ENCODE data around the gene USP24. TPM values are rescaled to one million over a fixed set of nuclear protein-coding genes. Genes with fewer than 3 reads are reported as not detected.
A peak's percentile ranks its signal among the peaks of the same experiment; 100 is the strongest.
"Not testable (repeated sequence)": the region's sequence is repeated elsewhere in the genome, so short reads cannot be mapped to it uniquely, and the experiment has no call there.

The USP24 gene
- polyA plus RNA-seq, 1 donor: 38.4 TPM

DNA sequence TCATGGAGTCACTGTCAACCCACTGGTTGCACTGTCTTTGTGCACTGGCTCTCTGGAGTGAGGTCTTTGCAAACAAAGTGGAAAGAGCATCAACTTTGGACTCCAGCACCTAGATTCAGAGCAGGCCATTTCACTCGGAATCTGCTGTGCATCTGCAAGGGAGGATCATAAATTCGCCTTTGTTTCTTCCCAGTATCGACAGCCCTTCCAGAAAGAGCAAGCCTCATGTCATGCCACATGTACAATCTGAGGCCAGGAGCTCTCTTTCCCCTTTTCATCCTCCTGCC lies 176.7 kb downstream of the USP24 start:
- DNase-seq (ENCODE audit: low read depth): no peak

DNA sequence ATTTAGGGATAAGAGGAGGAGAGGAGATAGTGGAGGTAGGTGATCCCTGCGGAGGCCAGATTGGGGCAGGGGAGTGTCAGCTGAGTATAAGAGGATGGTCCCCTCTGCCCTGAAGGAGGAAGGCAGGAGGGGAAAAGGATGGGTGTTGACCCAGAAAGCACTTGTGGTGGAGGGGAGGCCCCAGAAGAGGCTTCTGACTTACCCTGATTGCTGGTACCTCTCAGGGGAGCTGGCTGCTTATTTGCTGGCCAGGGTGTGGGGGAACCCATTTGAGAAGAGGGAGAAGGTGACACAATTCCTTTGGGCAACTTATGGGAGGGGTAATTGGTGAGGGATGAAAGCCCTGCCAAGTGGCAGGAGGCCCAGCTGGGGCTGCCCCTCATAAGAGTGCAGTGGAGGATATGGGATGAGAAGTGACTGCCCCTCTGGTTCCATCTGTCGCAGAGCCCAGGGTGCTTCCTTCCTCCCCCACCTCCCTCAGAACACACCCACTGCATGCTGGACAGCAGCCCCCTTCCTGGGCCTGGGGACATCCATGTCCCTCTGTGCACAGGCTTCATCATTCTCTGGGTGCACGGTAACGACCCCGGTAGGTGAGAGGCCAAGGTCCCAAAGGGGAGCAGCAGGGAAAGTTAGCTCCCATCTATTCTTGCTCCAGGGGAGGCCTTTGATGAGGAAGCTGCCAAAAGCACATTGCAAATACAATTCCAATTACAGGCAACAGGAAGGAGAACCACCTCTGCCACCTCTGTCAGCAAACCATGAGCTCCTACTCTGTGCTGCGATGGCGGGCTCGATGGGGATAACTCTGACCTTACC lies 177.2 kb downstream of the USP24 start:
- DNase-seq (ENCODE audit: low read depth): no peak

DNA sequence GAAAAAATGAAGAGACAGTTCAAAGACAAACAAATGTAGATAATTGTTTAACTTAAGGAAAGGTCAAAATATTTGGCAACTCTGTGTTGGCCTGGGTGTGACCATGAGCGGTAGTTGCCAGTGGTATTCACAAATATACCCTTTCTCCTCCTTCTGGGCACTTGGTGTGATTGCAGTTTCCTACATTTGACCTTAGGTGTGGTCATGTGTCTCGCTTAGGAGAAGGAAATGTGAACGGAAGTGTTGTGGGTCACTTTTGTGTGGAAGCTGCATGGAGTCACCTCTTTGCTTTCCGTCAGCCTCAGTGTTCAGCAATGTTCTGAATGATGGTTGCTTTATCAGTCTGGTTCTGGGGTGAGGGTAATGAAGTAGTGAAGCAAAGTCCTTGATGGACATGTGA lies 179.3 kb downstream of the USP24 start:
- no peak for DNase-seq (ENCODE audit: low read depth)

DNA sequence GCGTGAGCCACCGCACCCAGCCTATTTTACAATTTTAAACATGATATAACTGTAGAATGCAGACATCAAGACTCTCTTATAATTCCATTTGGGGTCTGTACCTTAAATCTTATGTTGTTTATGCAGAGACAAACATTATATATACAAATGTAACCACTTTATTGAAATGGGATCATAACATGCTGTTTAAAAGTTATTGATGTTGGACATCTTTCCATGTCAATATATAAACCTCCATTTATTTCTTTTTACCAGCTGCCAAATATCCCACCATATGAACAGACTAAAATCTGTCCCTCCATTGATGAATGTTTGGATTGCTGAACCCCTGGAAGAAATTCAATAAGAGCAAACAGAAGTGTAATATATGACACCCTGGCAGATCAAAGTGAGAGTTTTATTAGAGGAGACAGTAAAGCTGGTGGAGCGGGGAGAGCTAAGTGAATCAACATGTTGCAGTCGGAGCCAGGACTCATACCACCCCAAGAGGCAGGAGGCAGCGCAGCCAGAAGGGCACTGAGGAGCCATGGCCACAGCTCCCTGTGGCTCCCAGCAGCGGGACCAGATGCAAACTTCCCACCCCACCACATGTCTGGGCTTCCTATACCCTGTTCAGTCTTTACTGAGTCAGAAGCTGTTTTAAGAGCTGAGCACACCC lies 180.6 kb downstream of the USP24 start:
- no peak for DNase-seq (ENCODE audit: low read depth)

DNA sequence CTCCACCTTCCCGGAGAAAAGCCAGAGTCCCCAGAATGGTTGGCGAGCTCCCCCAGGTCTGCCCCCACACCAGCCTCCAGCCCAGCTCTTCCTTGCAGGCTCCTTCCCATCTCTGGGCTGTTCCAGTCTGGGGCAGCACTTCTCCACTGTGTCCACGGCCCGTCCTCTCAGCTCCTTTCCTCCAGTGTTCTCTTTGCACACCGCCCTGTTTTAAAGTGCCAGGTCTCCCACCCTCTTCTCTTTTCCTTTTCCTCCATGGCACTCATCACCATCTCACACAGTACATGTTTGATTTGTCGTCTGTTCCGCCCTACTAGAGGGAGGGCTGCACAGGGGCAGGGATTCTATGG lies 181.9 kb downstream of the USP24 start:
- no peak for DNase-seq (ENCODE audit: low read depth)

DNA sequence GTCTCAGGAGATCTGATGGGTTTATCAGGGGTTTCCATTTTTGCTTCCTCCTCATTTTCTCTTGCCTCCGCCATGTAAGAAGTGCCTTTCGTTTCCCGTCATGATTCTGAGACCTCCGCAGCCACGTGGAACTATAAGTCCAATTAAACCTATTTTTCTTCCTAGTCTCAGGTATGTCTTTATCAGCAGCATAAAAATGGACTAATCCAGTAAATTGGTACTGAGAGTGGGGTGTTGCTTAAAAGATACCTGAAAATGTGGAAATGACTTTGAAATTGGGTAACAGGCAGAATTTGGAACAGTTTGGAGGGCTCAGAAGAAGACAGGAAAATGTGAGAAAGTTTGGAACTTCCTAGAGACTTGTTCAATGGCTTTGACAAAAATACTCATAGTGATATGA lies 184.1 kb downstream of the USP24 start:
- not testable (repeated sequence) for DNase-seq (ENCODE audit: low read depth)

DNA sequence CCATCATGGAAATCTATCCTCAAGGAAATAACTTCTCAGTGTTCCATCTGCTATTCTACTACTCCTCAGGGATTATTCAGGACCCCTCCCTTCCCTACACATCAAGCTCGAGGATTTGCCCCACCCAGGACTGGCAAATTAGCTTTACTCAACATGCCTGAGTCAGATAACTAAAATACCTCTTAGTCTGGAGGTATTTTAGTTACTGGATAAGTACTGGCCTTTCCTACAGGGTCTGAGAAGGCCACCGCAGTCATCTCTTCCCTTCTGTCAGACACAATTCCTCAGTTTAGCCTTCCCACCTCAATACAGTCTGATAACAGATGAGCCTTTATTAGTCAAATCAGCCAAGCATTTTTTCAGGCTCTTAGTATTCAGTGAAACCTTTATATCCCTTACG lies 188.5 kb downstream of the USP24 start:
- DNase-seq (ENCODE audit: low read depth): not testable (repeated sequence)

DNA sequence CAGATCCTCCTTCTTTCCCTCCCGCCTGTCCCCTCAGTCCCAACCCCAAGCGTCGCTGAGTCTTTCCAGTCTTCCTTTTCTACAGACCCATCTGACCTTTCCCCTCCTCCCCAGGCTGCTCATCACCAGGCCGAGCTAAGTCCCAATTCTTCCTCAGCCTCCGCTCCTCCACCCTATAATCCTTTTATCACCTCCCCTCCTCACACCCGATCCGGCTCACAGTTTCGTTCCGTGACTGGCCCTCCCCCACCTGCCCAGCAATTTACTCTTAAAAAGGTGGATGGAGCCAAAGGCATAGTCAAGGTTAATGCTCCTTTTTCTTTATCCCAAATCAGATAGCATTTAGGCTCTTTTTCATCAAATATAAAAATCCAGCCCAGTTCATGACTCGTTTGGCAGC lies 191.0 kb downstream of the USP24 start:
- not testable (repeated sequence) for DNase-seq (ENCODE audit: low read depth)

DNA sequence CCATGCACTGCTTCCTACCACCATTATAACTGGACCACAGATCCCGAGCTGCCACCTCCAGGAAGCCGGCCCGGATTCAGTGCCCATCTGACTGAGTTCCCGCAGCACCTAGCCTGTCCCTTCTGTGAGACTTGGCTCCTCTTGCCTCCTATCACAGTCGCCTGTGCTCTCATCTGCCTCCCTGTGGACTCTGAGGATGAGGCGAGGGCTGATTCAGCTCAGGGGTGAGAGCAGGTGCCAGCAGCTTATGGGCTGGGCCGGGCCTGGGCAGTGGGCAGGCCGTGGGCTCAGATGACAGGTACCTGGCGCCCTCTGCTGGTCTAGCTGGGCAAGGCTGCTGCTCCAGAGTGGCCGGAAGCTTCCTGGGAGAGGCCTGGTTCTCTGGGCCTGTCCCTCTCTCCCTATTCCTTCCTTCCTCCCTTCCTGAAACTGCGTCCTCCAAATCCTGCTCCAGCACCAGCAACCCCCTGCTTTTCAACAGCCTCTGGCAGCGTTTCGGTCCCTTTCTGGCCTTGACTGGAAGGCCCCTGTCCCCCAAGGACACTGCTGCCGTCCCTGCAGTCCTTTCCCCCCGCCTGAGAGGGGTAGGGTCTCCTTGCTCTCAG lies 193.1 kb downstream of the USP24 start:
- DNase-seq (ENCODE audit: low read depth): peak; percentile 11

DNA sequence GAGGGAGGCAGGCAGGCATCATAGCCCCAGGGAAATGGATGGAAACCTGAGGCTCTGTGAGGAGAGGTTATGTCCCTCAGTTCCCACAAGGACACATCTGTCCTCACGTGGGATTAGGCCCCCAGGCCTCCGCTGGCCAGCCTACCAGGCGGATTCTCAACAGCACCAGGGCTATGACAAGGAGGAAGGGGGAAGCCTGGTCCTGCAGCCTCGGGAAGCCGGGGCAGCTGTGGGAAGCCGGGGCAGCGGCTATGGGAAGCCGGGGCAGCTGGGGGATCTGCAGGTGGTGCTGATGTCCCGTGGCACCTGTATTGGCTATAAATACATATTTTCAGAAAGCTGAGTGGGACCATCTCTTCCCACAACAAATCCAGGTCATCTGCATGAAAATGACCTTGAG lies 196.8 kb downstream of the USP24 start:
- DNase-seq (ENCODE audit: low read depth): no peak

Other genes with a start within 250 kb of the USP24 start
- gene TMEM61, start 234.7 kb downstream of the USP24 start, polyA plus RNA-seq (ENCODE audit: insufficient read length): not detected
- 0.04 TPM for gene BSND, start 216.4 kb downstream of the USP24 start, polyA plus RNA-seq (ENCODE audit: insufficient read length)
- 3.9 TPM for gene PCSK9, start 175.8 kb downstream of the USP24 start, polyA plus RNA-seq (ENCODE audit: insufficient read length)

Measured in forelimb muscle (tissue), 1 donor.